ENCODE measurements around the gene STX3. TPM values are rescaled to one million over a fixed set of nuclear protein-coding genes. Genes with fewer than 3 reads are reported as not detected.
A peak's percentile ranks its signal among the peaks of the same experiment; 100 is the strongest.

The STX3 gene
- total and polyA plus RNA-seq, 4 donors: 10.1 to 15.5 (median 11.8) TPM

GRCh38 chr11:59727426-59727825, 27.8 kb upstream of the STX3 start:
- H3K9me3 ChIP-seq (ENCODE audit: control insufficient read depth, insufficient read depth, low read length): no peaks in the 10 kb centered on the region
- no peaks in the 10 kb centered on the region for H3K27me3 ChIP-seq (ENCODE audit: control insufficient read depth, insufficient read depth, low read length)
- H3K4me1 ChIP-seq (ENCODE audit: control insufficient read depth, insufficient read depth, low read length): no peaks in the 10 kb centered on the region
- no peak overlapping the region for H3K27ac ChIP-seq (ENCODE audit: low read depth, low read length)
- DNase-seq (ENCODE audit: low read depth in 4 of 6, low spot score in 6 of 6): no peak
- no peak overlapping the region for H3K4me3 ChIP-seq (ENCODE audit: low read depth, low read length)
- no CpG with 5 or more reads among the region's 1 CpG for WGBS (ENCODE audit: insufficient coverage)
- no peaks in the 10 kb centered on the region for H3K36me3 ChIP-seq (ENCODE audit: control insufficient read depth, insufficient read depth, low read length)

DNA sequence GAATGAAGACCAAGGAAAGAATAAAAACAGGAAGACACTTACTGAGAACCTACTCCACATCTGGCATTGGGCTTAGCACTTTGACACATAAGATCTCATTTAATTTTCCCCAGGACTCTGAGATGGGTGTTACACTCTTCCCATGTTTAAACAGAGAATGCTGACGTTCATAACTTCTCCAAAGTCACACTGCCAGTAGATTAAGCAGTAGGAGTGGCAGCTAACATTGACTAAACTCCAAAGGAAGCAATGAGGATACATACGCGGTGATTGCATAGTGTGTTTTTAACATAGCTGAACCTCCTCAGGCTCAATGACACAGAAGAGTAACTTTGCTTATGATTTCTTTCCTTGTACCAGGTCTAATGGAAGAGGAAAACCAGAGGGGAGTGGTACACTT, 27.0 kb upstream of the STX3 start:
- no CpG with 5 or more reads among the region's 3 CpGs for WGBS (ENCODE audit: insufficient coverage)
- Histone ChIP-seq H3K9me3 (ENCODE audit: control insufficient read depth, insufficient read depth, low read length) (no peaks in the 10 kb centered on the region), H3K4me1 (ENCODE audit: control insufficient read depth, insufficient read depth, low read length) (no peaks in the 10 kb centered on the region), H3K27me3 (ENCODE audit: control insufficient read depth, insufficient read depth, low read length) (no peaks in the 10 kb centered on the region), H3K4me3 (ENCODE audit: low read depth, low read length) (no peak overlapping the region), H3K27ac (ENCODE audit: low read depth, low read length) (no peak overlapping the region), H3K36me3 (ENCODE audit: control insufficient read depth, insufficient read depth, low read length) (no peaks in the 10 kb centered on the region)
- DNase-seq (ENCODE audit: low read depth in 4 of 6, low spot score in 6 of 6): no peak

DNA sequence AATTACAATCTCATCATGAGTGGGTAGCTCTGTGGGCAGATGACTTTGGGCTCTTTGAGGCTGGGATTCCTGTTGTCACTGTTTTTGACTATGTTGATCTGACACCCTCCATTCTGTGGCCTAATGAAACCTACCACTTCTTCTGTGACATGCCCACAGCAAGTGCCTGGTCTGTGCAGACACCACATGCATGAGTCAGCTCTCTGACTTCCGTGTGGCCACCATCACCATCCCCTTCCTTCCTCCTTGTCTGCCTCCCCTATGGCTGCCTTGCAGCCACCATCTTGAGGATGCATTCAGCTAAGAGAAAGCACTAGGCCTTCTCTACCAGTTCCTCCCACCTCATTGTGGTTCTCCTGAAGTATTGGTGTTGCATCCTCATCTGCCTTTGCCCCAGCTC, 26.3 kb upstream of the STX3 start:
- WGBS (ENCODE audit: insufficient coverage): 79% methylated on average over 1 of the region's 1 CpG
- H3K9me3 ChIP-seq (ENCODE audit: control insufficient read depth, insufficient read depth, low read length): no peaks in the 10 kb centered on the region
- no peak overlapping the region for H3K27ac ChIP-seq (ENCODE audit: low read depth, low read length)
- H3K4me3 ChIP-seq (ENCODE audit: low read depth, low read length): no peak overlapping the region
- DNase-seq (ENCODE audit: low read depth in 4 of 6, low spot score in 6 of 6): no peak
- no peaks in the 10 kb centered on the region for H3K27me3 ChIP-seq (ENCODE audit: control insufficient read depth, insufficient read depth, low read length)
- no peaks in the 10 kb centered on the region for H3K4me1 ChIP-seq (ENCODE audit: control insufficient read depth, insufficient read depth, low read length)
- no peaks in the 10 kb centered on the region for H3K36me3 ChIP-seq (ENCODE audit: control insufficient read depth, insufficient read depth, low read length)

GRCh38 chr11:59729834-59730233, 25.3 kb upstream of the STX3 start:
- no peaks in the 10 kb centered on the region for H3K9me3 ChIP-seq (ENCODE audit: control insufficient read depth, insufficient read depth, low read length)
- H3K4me1 ChIP-seq (ENCODE audit: control insufficient read depth, insufficient read depth, low read length): no peaks in the 10 kb centered on the region
- no peak for DNase-seq (ENCODE audit: low read depth in 4 of 6, low spot score in 6 of 6)
- no peaks in the 10 kb centered on the region for H3K27me3 ChIP-seq (ENCODE audit: control insufficient read depth, insufficient read depth, low read length)
- no peak overlapping the region for H3K4me3 ChIP-seq (ENCODE audit: low read depth, low read length)
- H3K27ac ChIP-seq (ENCODE audit: low read depth, low read length): no peak overlapping the region
- no peaks in the 10 kb centered on the region for H3K36me3 ChIP-seq (ENCODE audit: control insufficient read depth, insufficient read depth, low read length)
- WGBS (ENCODE audit: insufficient coverage): 100% methylated on average over 2 of the region's 5 CpGs

- H3K27ac ChIP-seq (ENCODE audit: low read depth, low read length): no peak overlapping the region
- WGBS (ENCODE audit: insufficient coverage): 86% methylated on average over 2 of the region's 2 CpGs
- no peak for DNase-seq (ENCODE audit: low read depth in 4 of 6, low spot score in 6 of 6)
- no peaks in the 10 kb centered on the region for H3K9me3 ChIP-seq (ENCODE audit: control insufficient read depth, insufficient read depth, low read length)
- no peaks in the 10 kb centered on the region for H3K27me3 ChIP-seq (ENCODE audit: control insufficient read depth, insufficient read depth, low read length)
- no peaks in the 10 kb centered on the region for H3K36me3 ChIP-seq (ENCODE audit: control insufficient read depth, insufficient read depth, low read length)
- H3K4me3 ChIP-seq (ENCODE audit: low read depth, low read length): no peak overlapping the region
- no peaks in the 10 kb centered on the region for H3K4me1 ChIP-seq (ENCODE audit: control insufficient read depth, insufficient read depth, low read length)
These were observed 24.1 kb upstream of the STX3 start for GRCh38 chr11:59730896-59731565.

DNA sequence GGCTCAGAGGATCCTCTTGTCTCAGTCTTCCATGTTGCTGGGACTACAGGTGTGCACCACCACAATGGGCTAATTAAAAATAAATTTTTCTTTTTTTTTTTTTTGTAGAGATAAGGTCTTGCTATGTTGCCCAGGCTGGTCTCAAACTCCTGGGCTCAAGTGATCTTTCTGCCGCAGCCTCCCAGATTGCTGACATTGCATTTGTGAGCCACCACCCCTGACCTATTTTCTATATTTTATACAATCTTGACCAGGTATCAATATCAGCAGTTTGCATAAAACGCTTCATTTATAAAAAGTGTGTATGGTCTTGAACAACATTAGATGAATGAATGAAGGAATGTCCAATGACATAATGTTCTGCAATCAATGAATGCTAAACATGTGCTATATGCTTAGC, 9.1 kb upstream of the STX3 start:
- no CpG with 5 or more reads among the region's 2 CpGs for WGBS (ENCODE audit: insufficient coverage)
- H3K4me1 ChIP-seq (ENCODE audit: control insufficient read depth, insufficient read depth, low read length): no peaks in the 10 kb centered on the region
- H3K27ac ChIP-seq (ENCODE audit: low read depth, low read length): no peak overlapping the region
- H3K4me3 ChIP-seq (ENCODE audit: low read depth, low read length): no peak overlapping the region
- H3K27me3 ChIP-seq (ENCODE audit: control insufficient read depth, insufficient read depth, low read length): no peaks in the 10 kb centered on the region
- H3K36me3 ChIP-seq (ENCODE audit: control insufficient read depth, insufficient read depth, low read length): no peaks in the 10 kb centered on the region
- no peak for DNase-seq (ENCODE audit: low read depth in 4 of 6, low spot score in 6 of 6)
- H3K9me3 ChIP-seq (ENCODE audit: control insufficient read depth, insufficient read depth, low read length): no peaks in the 10 kb centered on the region

DNA sequence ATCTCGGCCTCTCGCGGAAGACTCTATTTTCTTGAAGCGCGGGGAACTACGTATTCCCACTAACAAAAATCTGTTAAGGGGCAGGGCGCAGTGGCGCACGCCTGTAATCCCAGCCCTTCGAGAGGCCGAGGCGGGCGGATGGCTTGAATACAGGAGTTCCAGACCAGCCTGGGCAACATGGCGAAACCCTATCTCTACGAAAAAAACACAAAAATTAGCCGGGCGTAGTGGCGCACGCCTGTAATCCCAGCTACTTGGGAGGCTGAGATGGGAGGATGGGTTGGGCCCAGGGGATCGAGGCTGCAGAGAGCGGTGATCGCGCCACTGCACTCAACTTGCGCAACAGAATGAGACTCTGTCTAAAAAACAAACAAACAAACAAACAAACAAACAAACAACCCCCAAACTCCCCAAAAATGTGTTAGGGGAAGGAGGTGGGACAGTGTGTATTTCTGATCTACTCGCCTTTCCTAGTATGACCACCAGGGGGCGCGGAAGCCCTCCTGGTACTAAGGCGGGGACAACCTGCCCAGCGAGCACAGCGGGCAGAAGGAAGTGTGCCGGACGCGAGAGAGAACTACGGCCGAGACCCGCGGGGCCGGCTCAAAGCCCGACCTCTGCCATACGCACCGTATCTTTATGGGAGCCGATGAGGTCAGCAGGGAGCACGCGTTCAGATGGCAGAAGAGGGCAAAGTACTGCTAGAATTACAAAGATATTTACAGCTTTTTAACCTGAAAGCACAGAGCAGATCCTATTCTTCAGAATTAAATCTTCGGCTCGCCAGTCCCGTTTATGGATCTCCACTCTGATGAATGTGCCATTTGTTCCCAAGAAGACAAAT, 1.3 kb upstream of the STX3 start:
- peak; percentile 33 to 92 (median 64) for DNase-seq (ENCODE audit: low read depth in 4 of 6, low spot score in 6 of 6)
- no peaks in the 10 kb centered on the region for H3K36me3 ChIP-seq (ENCODE audit: control insufficient read depth, insufficient read depth, low read length)
- peaks cover 15% of the 10 kb centered on the region for H3K27me3 ChIP-seq (ENCODE audit: control insufficient read depth, insufficient read depth, low read length)
- H3K4me1 ChIP-seq (ENCODE audit: control insufficient read depth, insufficient read depth, low read length): peaks cover 21% of the 10 kb centered on the region
- peak overlapping the region; percentile 68 for H3K4me3 ChIP-seq (ENCODE audit: low read depth, low read length)
- H3K27ac ChIP-seq (ENCODE audit: low read depth, low read length): no peak overlapping the region
- no peaks in the 10 kb centered on the region for H3K9me3 ChIP-seq (ENCODE audit: control insufficient read depth, insufficient read depth, low read length)
- WGBS (ENCODE audit: insufficient coverage): 32% methylated on average over 33 of the region's 47 CpGs

GRCh38 chr11:59754494-59754858, 700 bp upstream of the STX3 start:
- peak in 2 of 6 donors; percentile 6 to 7 for DNase-seq (ENCODE audit: low read depth in 4 of 6, low spot score in 6 of 6)
- Histone ChIP-seq H3K4me1 (ENCODE audit: control insufficient read depth, insufficient read depth, low read length) (peaks cover 21% of the 10 kb centered on the region), H3K4me3 (ENCODE audit: low read depth, low read length) (peak overlapping the region; percentile 68), H3K27me3 (ENCODE audit: control insufficient read depth, insufficient read depth, low read length) (peaks cover 15% of the 10 kb centered on the region), H3K36me3 (ENCODE audit: control insufficient read depth, insufficient read depth, low read length) (no peaks in the 10 kb centered on the region), H3K9me3 (ENCODE audit: control insufficient read depth, insufficient read depth, low read length) (no peaks in the 10 kb centered on the region), H3K27ac (ENCODE audit: low read depth, low read length) (no peak overlapping the region)
- WGBS (ENCODE audit: insufficient coverage): 0% methylated on average over 20 of the region's 20 CpGs

GRCh38 chr11:59755701-59756557, 753 bp downstream of the STX3 start:
- Histone ChIP-seq H3K36me3 (ENCODE audit: control insufficient read depth, insufficient read depth, low read length) (no peaks in the 10 kb centered on the region), H3K9me3 (ENCODE audit: control insufficient read depth, insufficient read depth, low read length) (no peaks in the 10 kb centered on the region), H3K4me3 (ENCODE audit: low read depth, low read length) (peak overlapping the region; percentile 44), H3K4me1 (ENCODE audit: control insufficient read depth, insufficient read depth, low read length) (peaks cover 21% of the 10 kb centered on the region), H3K27me3 (ENCODE audit: control insufficient read depth, insufficient read depth, low read length) (peaks cover 15% of the 10 kb centered on the region), H3K27ac (ENCODE audit: low read depth, low read length) (no peak overlapping the region)
- peak in 2 of 6 donors; percentile 35 to 47 for DNase-seq (ENCODE audit: low read depth in 4 of 6, low spot score in 6 of 6)
- WGBS (ENCODE audit: insufficient coverage): under 1% methylated on average over 17 of the region's 23 CpGs
